GM21360 (cell line): ENCODE data around the gene PIK3R6.
"Not testable (repeated sequence)": the region's sequence is repeated elsewhere in the genome, so short reads cannot be mapped to it uniquely, and the experiment has no call there.

ENCODE experiments used
- ATAC-seq: cut with Tn5 transposase; IDR thresholded peaks from one replicate; pipeline ENCODE4 v1.9.1; 2021; ENCODE audit warnings: mild to moderate bottlenecking, moderate library complexity; ENCODE audit not compliant: unreplicated experiment

Gene PIK3R6

DNA sequence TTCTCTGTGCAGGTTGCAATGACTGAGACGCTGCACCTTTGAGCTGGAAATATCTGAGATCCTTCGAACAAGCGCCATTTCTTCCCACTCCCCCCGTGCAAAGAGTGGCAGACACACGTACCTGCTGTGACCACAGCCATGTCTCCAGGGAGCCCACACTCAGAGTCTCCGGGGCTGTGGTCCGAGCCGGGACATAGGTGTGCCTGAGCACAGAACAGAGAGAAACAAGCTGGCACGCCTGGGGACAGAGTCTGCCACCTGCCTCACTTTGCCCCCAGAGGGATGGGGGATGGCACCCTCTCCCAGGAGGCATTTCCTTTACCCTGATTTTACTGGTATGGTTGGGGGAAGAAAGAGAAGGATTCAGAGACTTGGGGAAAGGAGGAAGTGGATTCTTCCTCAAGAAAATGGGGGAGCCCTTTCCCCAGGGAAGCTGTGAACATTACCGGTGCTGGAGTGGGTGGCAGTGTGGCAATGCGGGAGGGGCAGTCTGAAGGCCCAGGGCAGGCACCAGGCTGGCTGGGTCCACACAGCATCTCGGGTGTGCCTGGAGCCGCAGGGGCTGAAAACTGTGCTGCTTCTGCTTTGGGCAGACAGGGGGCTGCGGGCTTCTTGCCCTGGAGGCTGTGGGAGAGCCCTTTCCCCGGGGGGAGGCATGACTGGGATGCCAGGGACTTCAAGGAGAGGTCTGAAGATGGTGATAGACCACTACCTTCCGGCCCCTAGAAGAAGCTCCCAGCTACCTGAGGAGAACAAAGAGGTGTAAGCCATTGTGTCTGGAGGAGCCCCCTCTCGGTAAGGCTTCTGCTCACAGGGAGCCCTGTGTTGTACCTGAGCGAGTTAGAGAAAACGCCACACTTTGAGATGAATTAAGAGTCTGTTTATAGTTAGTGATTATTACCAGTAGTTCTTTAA, 6.6 kb upstream of the PIK3R6 start:
- ATAC-seq, result no peak

DNA sequence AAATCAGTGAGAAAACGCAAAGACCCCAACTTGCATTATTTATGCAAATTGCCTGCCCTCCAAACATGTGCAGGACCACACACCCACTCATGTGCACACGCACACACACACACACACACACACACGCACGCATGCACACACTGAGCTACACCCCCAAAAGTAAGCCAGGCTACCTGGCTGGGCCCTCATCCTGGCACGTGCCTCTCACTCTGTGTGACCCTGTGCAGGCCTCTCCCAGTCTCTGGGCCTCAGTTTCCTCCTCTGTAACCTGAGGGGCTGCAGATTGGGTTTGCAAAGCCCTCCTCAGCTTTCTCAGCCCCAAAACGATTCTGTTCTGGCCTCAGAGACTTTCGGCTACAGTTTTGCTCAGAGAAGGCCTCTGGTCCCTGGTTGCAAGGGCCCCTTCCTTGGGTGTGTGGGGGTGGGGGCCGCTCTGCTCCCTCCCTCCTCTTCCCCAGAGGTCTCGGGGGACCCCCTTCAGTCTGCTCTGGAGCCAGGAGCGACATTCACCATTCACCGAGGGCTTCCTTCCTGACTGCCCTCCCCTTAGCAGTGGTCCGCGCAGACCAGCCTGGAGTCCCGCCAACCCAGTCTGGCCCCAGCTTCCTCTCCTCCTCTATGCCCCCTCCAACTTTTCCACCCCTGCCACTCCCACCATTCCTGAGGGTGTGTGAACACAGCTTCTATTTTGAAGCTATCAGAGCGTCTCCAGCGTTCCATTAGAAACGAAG, 5.4 kb upstream of the PIK3R6 start:
- ATAC-seq, result no peak

DNA sequence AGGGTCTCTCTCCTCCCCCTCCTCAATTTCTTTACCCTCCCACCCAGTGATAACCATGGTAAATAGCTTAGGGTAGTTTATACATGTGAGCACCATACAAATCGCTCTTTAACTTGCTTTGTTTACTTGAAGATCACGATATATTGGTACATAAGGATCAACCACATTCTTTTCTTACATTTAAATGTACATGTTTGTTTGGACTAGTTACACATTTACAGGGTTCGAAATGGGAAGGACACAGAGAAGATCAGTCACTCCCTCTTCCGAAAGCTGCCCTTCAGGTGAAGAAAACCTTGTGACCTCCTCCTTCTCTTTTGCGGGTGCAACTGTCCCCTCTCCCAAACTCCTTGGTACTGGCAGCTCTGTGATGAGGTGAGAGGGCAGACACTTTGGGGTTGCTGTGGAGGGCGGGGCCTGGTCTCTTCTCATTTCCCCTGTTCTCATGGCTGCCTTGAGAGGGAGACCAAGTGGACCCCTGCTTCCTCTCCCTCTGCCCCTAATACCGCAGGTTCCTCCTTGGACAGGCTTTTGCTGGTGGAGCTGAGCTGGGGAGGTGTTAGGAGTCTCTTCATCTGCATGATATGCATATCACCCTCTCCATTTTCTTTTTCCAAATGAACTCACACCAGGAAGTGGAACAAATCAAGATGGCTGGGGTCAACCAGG, 4.7 kb upstream of the PIK3R6 start:
- no peak for ATAC-seq

DNA sequence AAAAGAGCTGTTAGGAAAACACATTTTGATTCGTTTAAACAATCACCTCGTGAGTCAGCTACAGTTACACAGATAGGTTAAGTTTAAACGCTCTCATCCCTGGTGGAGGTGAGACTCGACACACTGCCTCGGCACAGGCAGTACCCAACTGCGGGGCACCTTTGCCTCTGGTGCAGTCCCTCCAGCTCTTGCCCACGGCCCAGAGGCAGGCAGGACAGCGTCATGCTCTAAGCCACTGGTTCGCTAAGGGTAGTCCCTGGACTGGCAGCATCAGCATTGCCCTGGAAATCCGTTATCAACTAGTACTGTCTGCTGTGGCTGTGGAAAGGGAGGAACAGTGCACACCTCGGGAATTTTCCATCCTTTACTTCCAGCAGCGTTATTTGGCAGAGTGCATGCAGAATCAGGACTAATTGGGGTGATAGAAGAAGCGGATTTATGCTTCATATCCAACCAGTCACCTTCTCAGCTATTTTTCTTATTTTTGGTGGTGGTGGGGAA, 3.7 kb upstream of the PIK3R6 start:
- ATAC-seq, result no peak

DNA sequence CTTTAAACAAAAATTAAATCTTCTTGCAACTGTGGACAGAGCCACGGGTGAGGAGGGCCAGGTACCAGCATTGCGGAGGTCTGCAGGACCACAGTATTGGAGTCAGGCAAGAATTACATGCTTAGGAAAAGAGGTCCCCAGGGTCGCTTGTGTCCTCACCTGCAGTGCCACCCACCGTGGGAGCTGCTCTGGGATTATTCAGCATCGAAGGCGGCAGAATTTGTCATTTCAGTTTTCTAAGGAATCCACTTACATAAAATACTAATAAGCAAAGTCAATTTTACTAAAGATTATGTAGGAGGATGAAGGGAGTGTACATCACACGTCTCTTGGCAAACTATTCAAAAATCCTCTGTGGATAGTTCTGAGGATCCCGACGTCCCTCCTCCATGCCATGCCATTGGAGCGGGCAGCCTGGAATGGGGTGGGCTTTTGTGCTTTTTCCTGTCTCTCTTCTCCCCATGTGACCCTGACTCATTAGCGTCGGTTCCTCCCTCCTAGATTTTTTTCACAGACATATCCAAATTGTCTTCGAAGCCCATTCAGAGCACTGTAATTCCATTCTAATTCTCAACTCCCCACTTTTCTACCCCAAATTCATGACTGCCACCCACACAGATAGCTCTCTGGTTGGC, 3.0 kb upstream of the PIK3R6 start:
- no peak for ATAC-seq

DNA sequence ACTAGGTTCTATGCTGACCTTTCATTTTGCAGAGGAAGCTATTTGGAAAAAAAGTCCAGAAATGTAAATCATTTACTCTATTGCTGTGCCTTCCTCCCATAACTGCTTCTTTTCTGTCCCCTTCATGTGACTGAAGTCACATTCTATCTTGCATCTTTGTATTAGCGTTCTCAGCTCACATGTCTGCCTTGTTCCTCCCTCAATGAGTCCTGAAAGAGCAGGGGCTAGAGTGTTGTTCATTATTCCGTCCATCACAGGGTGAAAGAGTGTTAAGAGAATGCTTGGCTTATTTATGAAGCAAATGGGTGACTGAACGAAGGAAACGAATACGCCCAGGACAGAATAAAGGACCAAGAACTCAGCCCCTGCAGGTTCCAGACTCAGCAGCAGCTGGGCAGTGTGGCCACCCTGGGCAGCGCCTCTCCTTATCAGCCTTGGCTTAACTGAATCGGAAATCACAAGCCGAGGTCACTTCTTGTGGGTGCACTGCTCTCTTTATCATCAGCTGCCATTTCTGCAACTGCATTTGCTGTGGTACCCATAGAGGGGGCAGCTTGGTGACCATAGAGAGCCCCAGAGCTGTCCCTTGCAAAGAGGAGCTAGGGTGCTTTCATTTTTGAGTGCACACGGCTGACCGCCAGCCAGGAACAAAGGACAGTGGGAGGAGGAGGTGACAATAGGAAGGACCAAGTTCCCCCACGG, 1.8 kb upstream of the PIK3R6 start:
- no peak for ATAC-seq

DNA sequence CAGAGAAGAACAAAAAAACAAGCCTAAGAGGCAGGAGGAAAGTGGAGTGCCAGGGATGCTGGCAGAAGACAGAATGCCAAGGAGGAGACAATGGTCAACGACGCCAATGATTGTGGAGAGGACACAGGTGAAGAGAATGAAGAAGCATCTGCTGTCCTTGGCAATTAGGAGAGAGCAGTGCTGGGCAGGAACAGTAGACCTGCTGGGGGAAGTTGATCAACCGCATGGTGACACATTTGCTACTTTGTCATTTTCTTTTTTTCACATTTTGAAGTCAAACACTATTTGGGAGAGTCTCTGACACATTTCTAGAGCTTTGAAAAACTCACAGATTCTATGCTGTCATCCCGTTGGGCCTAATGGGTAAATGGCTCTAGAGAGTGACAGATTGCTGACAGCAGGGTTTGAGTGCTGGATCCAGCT, 1.1 kb upstream of the PIK3R6 start:
- ATAC-seq, result no peak

DNA sequence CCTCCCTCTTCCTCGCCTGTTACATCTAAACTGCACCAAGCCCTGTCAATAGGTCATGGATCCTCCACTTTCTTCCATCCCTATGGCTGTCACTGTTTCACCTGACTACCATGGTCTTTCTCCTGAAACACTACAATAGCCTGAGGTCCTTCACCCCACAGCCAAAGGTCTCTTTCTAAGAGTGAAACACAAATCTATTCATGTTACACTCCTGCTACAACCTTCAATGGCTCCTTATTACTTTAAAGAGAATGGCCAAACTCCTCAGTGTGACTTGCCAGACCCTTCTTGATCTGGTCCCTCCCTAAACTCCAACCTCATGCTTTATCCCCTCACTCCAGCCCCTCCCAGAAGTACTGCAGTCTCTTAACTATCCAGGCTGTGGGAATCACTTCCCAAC, 618 bp upstream of the PIK3R6 start:
- ATAC-seq, result no peak

DNA sequence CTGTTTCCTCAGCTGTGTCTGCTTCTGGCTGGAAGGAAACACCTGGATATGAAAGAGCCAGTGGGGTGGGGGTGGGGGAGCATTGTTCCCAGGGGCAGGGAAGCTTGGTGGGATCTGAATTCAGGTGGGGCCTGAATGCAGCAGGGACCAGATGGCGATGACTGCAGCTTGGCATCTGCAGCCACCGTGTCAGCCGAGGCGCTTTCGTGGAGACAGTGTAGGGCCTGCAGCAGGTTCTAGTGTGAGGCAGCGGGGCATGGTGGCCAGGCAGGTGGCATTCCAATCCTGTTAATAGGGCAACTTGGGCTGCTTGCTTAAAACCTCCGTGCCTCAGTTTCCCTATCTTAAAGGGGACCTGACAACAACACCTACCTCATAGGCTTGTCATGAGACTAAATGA, 1.7 kb downstream of the PIK3R6 start:
- ATAC-seq, result no peak

DNA sequence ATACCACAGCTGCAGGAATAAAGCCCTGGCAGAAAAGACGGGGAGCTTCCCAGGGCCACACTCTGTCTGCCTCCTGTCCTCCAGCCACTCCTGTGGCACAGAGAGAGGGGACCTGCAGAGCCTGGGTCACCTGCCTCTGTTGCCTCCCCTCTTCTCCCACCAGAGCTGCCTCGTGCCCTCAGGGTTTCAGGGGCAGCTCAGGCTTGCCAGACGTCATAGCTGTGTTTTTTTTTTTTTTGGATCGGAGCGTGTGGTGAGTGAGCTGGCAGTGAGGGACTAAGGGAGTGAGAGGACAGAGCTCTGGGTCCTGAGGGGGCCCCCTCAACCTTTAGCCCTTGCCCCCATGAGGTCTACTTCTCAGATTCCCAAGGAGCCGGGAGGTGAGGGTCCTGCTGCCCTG, 2.1 kb downstream of the PIK3R6 start:
- ATAC-seq, result no peak

DNA sequence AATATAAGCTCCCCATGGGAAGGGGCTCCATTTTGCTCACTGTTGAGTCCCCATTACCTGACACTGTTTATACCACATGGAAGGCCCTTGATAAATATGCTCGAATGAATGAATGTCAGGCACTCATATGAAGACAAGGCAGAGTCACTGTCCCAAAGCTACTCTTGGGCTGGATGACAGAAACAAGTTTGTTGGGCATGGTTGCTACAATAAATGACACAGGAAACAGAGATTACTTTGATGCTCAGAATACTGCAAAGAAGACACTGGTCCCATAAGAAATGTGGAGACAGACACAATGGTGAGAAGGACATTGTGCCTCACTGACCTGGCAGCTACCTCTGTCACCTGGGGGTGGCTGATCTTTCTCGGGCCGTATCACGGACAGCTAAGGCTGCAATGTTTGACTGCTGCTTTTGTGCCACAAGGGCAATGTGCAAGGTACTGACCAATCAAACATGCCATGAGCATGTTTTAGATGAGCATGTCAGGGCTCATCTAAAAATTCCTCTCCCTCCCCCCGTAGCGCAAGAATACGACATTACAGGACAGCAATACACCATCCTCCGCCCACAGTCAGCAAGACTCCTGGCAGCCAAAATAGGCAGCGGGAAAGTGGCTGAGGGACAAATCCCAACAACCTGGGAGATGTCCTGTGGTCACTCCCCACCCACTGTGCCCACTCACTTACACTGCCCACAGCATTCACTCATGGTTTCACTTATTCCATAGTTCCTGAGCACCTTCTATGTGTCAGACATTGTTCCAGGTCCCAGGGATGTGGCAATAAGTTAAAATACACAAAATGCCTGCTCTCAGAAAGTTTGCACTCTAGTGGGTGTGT, 5.0 kb downstream of the PIK3R6 start:
- no peak for ATAC-seq

DNA sequence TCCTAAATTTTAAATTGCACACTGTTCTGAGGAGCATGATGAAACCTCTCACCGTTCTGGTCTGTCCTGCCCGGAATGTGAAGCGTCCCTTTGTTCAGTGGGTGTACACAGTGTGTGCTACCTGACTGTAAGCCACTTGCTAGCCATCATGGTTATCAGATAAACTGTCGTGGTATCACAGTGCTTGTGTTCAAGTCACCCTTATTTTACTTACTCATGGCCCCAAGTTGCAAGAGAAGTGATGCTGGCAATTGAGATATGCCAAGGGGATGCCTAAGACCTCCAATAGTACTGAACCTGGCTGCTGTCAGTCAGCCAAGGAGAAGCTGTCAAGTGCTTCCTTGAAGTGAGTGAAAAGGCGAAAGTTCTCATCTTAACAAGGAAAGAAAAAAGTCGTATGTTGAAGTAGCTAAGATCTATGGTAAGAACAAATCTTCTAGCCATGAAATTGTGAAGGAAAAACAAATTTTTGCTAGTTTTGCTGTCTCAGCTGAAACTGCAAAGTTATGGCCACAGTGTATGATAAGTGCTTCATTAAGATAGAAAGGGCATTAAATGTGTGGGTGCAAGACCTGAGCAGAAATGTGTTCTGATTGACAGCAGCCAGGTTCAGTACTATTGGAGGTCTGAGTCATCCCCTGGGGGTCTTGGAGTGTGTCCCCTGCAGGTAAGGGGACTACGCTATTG, 5.8 kb downstream of the PIK3R6 start:
- ATAC-seq, result no peak

DNA sequence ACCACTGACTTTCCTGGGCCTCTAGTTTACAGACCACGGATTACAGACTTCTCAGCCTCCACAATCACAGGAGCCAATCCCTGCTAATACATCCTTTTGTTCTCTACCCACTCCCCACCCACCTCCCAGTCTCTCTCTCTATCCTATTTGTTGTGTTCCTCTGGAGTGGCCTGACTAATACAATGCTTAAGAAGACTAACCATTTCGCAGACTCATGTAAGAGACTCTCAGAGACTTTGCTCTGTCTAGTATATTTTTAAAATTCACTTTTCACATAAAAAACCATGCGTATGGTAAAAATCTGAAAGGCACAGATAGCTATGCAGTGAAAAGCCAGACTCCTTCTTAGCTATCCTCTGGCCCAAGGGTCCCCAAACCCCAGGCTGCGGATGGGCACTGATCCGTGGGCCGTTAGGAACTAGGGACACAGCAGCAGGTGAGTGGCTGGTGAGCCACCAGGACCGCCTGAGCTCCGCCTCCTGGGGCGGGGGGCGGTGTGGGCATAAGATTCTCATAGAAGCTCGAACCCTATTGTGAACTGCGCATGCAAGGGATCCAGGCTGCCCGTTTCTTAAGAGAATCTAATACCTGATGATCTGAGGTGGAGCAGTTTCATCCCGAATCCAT, 7.6 kb downstream of the PIK3R6 start:
- ATAC-seq, result no peak

DNA sequence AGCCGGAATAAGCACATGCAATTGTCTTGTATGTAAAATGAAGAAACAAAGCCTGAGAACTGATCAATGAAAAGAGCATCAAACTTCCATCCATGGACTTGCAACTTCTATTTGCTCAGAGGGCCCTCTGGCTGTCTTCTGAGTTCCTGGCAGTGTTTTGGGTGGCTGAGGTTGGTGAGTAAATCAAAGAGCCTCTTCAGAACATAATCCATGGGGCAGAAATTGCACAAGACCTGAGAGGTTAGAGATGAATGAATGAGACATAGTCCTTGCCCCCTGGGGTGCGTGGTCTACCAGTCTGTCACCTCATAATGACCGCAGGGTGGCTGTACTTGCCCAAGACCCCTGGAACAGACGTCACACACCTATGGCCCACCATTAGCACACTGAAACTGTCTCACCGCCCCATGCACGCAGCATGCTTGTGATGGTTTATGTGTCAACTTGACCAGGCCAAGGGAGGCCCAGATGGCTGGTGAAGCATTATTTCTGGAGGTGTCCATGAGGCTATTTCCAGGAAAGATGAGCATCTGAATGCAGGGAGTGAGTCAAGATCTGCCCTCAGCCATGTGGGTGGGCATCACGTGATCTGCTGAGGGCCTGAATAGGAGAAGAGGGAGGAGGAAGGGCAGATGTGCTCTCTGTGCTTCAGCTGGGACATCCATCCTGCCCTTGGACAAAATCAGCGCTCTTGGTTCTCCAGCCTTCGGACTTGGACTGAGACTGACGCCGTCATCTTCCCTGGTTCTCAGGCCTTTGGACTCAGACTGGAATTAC, 8.3 kb downstream of the PIK3R6 start:
- no peak for ATAC-seq

DNA sequence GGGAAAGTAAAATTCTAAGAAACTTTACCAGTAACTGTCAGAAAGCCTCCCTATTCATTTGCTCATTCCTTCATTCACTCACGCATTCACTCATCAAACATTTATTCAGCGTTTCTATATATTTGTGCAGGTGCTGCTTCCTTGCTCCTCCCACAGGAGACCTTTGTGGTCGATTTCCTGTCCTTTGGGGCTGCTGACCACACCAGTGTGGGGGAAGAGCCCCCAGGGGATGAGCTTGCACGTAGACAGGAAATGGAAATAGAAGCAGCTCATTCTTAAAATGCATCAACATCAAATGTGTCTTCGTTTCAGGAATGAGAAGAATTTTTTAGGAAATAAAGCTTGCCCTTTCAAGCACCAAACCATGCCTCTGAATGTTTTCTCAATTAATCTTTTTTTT, 9.6 kb downstream of the PIK3R6 start:
- ATAC-seq, result no peak

DNA sequence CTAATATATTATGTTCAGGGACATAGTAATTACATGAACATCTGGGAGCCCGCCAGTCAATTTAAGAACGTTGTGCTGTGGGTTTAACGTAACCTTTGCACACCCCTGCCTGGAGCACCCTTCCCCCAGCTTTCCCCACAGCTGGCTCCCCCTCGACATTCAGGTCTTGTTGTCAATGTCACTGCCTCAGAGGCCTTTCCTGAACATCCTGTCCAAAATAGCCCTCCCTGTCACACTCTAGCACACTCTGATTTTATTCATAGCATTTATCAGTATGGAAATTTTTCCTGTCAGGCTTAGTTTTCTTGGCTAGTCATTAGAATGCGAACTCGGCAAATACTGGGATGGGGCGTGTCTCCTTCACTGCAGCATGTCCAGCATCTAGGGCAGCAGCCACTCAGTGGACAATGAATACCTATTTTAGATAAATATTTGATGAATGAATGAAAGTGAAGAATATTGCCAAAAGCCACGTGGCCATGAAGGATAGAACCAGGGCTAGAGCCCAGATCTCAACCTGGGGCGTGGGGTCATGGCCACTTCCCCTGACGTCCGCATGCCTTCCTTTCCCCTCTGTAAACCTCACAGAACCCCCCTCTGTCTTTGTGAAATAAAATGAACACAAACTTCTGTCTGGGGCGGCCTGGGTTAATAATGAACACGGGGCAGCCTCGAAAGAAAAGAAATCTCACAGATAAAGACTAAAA, 10.5 kb downstream of the PIK3R6 start:
- ATAC-seq, result no peak

DNA sequence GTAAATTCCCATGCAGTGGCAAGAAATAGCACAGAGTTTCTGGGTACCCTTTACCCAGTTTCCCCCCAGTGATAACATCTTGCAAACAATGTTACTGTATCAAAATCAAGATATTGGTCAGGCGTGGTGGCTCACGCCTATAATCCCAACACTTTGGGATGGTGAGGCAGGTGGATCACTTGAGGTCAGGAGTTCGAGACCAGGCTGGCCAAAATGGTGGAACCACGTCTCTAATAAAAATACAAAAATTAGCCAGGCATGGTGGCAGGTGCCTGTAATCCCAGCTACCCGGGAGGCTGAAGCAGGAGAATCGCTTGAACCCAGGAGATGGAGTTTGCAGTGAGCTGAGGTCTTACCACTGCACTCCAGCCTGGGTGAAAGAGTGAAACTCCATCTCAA, 11.3 kb downstream of the PIK3R6 start:
- not testable (repeated sequence) for ATAC-seq
